B cell (primary cell): ENCODE data around the gene ADAM11. TPM values are rescaled to one million over a fixed set of nuclear protein-coding genes. Genes with fewer than 3 reads are reported as not detected.
"Not testable (repeated sequence)": the region's sequence is repeated elsewhere in the genome, so short reads cannot be mapped to it uniquely, and the experiment has no call there.

Source experiments
- ATAC-seq: fragments of 200-7000 bp; cut with Tn5 transposase; one replicate; pipeline ENCODE4 v1.10.0; 2021; ENCODE audit warnings: low read depth, mild to moderate bottlenecking, moderate number of reproducible peaks, moderate library complexity
- CTCF ChIA-PET: fragments of 350-600 bp; sonication (Branson Sonifier 250); formaldehyde crosslinking; loops from one replicate; lab custom pipeline; 2021; ENCODE audit warnings: antibody characterized with exemption, inconsistent platforms; lab: Charles Lee
- POLR2A ChIA-PET: fragments of 350-600 bp; sonication (Branson Sonifier 250); formaldehyde crosslinking; loops from one replicate; lab custom pipeline; 2021; ENCODE audit warnings: antibody characterized with exemption; lab: Charles Lee
- DNase-seq: peaks from one replicate; pipeline ENCODE4 v3.0.0; 2013
- H2AFZ ChIP-seq: 2 replicates; pipeline ENCODE4 v1.6.1; 2012; ENCODE audit warnings: mild to moderate bottlenecking, low read depth, low read length; ENCODE audit not compliant: insufficient read depth, poor library complexity, severe bottlenecking
- H3K27ac ChIP-seq, 2 donors: 1 replicate in 1 of 2; 2 replicates in 1 of 2; pipeline ENCODE4 v1.5.1; 2012 to 2013; ENCODE audit warnings: low read length in 2 of 2, mild to moderate bottlenecking in 2 of 2, moderate library complexity in 1 of 2
- H3K27me3 ChIP-seq, 4 experiments: fragments of 200-600 bp in 1 of 4; sonication (generic) in 1 of 4; replicated peaks in 1 of 4; 1 replicate in 2 of 4; 2 replicates in 2 of 4; pipeline versions ENCODE4 v1.6.1 to v1.7.0; 2013 to 2016; ENCODE audit warnings: low read length in 3 of 4, mild to moderate bottlenecking in 2 of 4, mixed read lengths in 1 of 4, moderate library complexity in 1 of 4; ENCODE audit not compliant: insufficient read depth in 4 of 4, control insufficient read depth in 3 of 4; ENCODE audit errors: control extremely low read depth in 1 of 4
- H3K36me3 ChIP-seq, 2 experiments: replicated peaks in 1 of 2; 1 replicate in 1 of 2; 2 replicates in 1 of 2; pipeline versions ENCODE4 v1.6.1 to v1.7.1; 2013; ENCODE audit warnings: low read length in 1 of 2; ENCODE audit not compliant: insufficient read depth in 2 of 2, control insufficient read depth in 1 of 2; ENCODE audit errors: control extremely low read depth in 1 of 2, extremely low read depth in 1 of 2
- H3K4me1 ChIP-seq, 2 donors: fragments of 200-600 bp in 1 of 2; sonication (generic) in 1 of 2; 1 replicate in 1 of 2; 2 replicates in 1 of 2; pipeline versions ENCODE4 v1.5.1 to v1.6.1; 2013 to 2017; ENCODE audit warnings: low read length in 2 of 2; ENCODE audit not compliant: control insufficient read depth in 2 of 2, insufficient read depth in 2 of 2
- H3K4me2 ChIP-seq: replicated peaks from 2 replicates; pipeline ENCODE3; 2012; ENCODE audit warnings: mild to moderate bottlenecking, low read depth, low read length; ENCODE audit not compliant: poor library complexity, severe bottlenecking
- H3K4me3 ChIP-seq, 5 experiments: fragments of 200-600 bp in 1 of 5; sonication (generic) in 1 of 5; 1 replicate in 3 of 5; 2 replicates in 2 of 5; pipeline versions ENCODE4 v1.5.1 to v1.7.0; 2011 to 2016; ENCODE audit warnings: low read length in 4 of 5, mild to moderate bottlenecking in 4 of 5, low read depth in 2 of 5, control low read depth in 1 of 5, moderate library complexity in 1 of 5; ENCODE audit not compliant: insufficient read depth in 1 of 5; ENCODE audit errors: control extremely low read depth in 1 of 5, extremely low read depth in 1 of 5
- H3K79me2 ChIP-seq: fragments of 200-600 bp; sonication (generic); one replicate; pipeline ENCODE4 v1.6.0; 2016; ENCODE audit warnings: low read length; ENCODE audit not compliant: control insufficient read depth, insufficient read depth
- H3K9ac ChIP-seq: fragments of 200-600 bp; sonication (generic); 2 replicates; pipeline ENCODE4 v1.6.1; 2017; ENCODE audit warnings: mild to moderate bottlenecking, low read length, moderate library complexity
- H3K9me3 ChIP-seq, 3 donors: one replicate each; pipeline versions ENCODE4 v1.6.1 to v1.7.1; 2013; ENCODE audit warnings: low read length in 2 of 3; ENCODE audit not compliant: control insufficient read depth in 2 of 3, insufficient read depth in 1 of 3; ENCODE audit errors: control extremely low read depth in 1 of 3
- H4K20me1 ChIP-seq: 2 replicates; pipeline ENCODE4 v1.6.0; 2012; ENCODE audit warnings: mild to moderate bottlenecking, low read length; ENCODE audit not compliant: insufficient read depth, control insufficient read depth, poor library complexity, severe bottlenecking
- H3K27ac Mint-ChIP-seq: one replicate; pipeline ENCODE4 v1.8.0; 2021; ENCODE audit warnings: mixed read lengths
- H3K27me3 Mint-ChIP-seq: one replicate; pipeline ENCODE4 v1.8.0; 2021; ENCODE audit warnings: mixed read lengths
- H3K4me1 Mint-ChIP-seq: one replicate; pipeline ENCODE4 v1.8.0; 2021; ENCODE audit warnings: mixed read lengths
- H3K4me3 Mint-ChIP-seq: one replicate; pipeline ENCODE4 v1.8.0; 2021; ENCODE audit warnings: mixed read lengths
- H3K9me3 Mint-ChIP-seq: one replicate; pipeline ENCODE4 v1.8.0; 2022; ENCODE audit warnings: mixed read lengths; ENCODE audit not compliant: insufficient read depth
- CTCF ChIP-seq: fragments of 200-600 bp; IDR thresholded peaks from one replicate; pipeline ENCODE4 v1.8.0; 2022; ENCODE audit warnings: antibody characterized with exemption, mild to moderate bottlenecking
- EZH2 ChIP-seq: IDR thresholded peaks from 2 replicates; pipeline ENCODE4 v1.6.1; 2012; ENCODE audit warnings: borderline replicate concordance, low read depth, mild to moderate bottlenecking, moderate library complexity, low read length; ENCODE audit not compliant: insufficient read depth, poor library complexity, severe bottlenecking
- WGBS: methylation state at CpG from one replicate; pipeline ENCODE4 v1.1.5; 2013; ENCODE audit warnings: missing lambda C conversion rate; ENCODE audit not compliant: insufficient coverage; 5-methylcytosine and 5-hydroxymethylcytosine counted together
- intact Hi-C: fragments of 100-400 bp; cut with micrococcal nuclease; formaldehyde crosslinking; loops from one replicate; pipeline ENCODE4 v1.10.0; 2022
- polyA plus RNA-seq: library from polyadenylated mRNA; depleted of rRNA; stranded (reverse); fragments of >200 nt; gene quantifications from 2 replicates; pipeline ENCODE4 v1.2.3, GENCODE V29; 2012
- total RNA-seq, 2 donors: library from RNA; stranded (reverse); fragments of 120-200 nt in 1 of 2; gene quantifications; 1 replicate in 1 of 2; 2 replicates in 1 of 2; pipeline versions ENCODE4 v1.2.3 to v1.2.4, GENCODE V29; 2013 to 2022

The ADAM11 gene
- total and polyA plus RNA-seq, 2 donors (not counting 1 experiment from before 2014, with no cell fraction given) = 0.39 to 1.00 TPM

GRCh38 chr17:44820631-44821212 lies 61.9 kb downstream of the ADAM11 start:
- no peaks in the 10 kb centered on the region for H3K4me1 Mint-ChIP-seq
- H2AFZ ChIP-seq = no peak overlapping the region
- no peak overlapping the region for H3K9ac ChIP-seq
- H3K9me3 ChIP-seq = no peaks in the 10 kb centered on the region
- no peaks in the 10 kb centered on the region for H3K36me3 ChIP-seq
- ChIA-PET CTCF (no interaction called here), POLR2A (no interaction called here)
- DNase-seq (no peak), ATAC-seq (no peak)
- H3K4me3 ChIP-seq = no peak overlapping the region
- intact Hi-C loops = no loop called here
- no peaks in the 10 kb centered on the region for H3K9me3 Mint-ChIP-seq
- no peak overlapping the region for H3K4me2 ChIP-seq
- no peaks in the 10 kb centered on the region for H3K4me1 ChIP-seq
- H4K20me1 ChIP-seq = no peaks in the 10 kb centered on the region
- WGBS = 89% methylated on average over 3 of the region's 7 CpGs
- H3K27ac Mint-ChIP-seq = no peak overlapping the region
- H3K4me3 Mint-ChIP-seq = no peak overlapping the region
- H3K27me3 ChIP-seq = peaks cover 0 to 8% (median 0%) of the 10 kb centered on the region in 4 experiments
- H3K27me3 Mint-ChIP-seq = peaks cover 4% of the 10 kb centered on the region
- no peak overlapping the region for H3K27ac ChIP-seq
- no peak for TF ChIP-seq CTCF
- no peak for TF ChIP-seq EZH2
- no peaks in the 10 kb centered on the region for H3K79me2 ChIP-seq

GRCh38 chr17:44825236-44825635 lies 66.4 kb downstream of the ADAM11 start:
- H3K79me2 ChIP-seq, ATAC-seq, H2AFZ ChIP-seq, H3K27ac Mint-ChIP-seq, H3K9me3 ChIP-seq, H4K20me1 ChIP-seq, H3K27ac ChIP-seq, H3K4me3 Mint-ChIP-seq, H3K9me3 Mint-ChIP-seq, H3K4me3 ChIP-seq, POLR2A ChIA-PET, H3K36me3 ChIP-seq, DNase-seq, CTCF ChIA-PET, H3K9ac ChIP-seq, intact Hi-C loops, H3K4me2 ChIP-seq: not testable (repeated sequence)
- Histone ChIP-seq H3K4me1 (peaks cover 6 to 12% of the 10 kb centered on the region in 2 donors), H3K27me3 (peaks cover 0 to 26% (median 15%) of the 10 kb centered on the region in 4 experiments)
- Mint-ChIP-seq H3K27me3 (peaks cover 26% of the 10 kb centered on the region), H3K4me1 (peaks cover 10% of the 10 kb centered on the region)
- 98% methylated on average over 9 of the region's 9 CpGs for WGBS
